GM12878 (cell line): ENCODE measurements around the gene JAG2. TPM values are rescaled to one million over a fixed set of nuclear protein-coding genes. Genes with fewer than 3 reads are reported as not detected.
A peak's percentile ranks its signal among the peaks of the same experiment; 100 is the strongest.

ENCODE experiments used
- ATAC-seq: fragments of 200-7000 bp; cut with Tn5 transposase; 3 replicates; pipeline ENCODE4 v1.9.1; 2020; ENCODE audit warnings: mild to moderate bottlenecking, moderate library complexity
- BruUV-seq: library from RNA; stranded (reverse); fragments of 400-500 nt; replicated peaks from 2 replicates; lab custom pipeline; 2021; lab: Mats Ljungman, UMichigan
- CTCF ChIA-PET: fragments of 300-600 bp; sonication (Branson Sonifier 250); formaldehyde crosslinking; extraction: SDS; loops from one replicate; lab custom pipeline; 2021; ENCODE audit warnings: inconsistent platforms; lab: Yijun Ruan, JAX
- POLR2A ChIA-PET: fragments of 350-600 bp; formaldehyde crosslinking; extraction: SDS; loops from one replicate; lab custom pipeline; 2021; ENCODE audit warnings: inconsistent platforms; lab: Charles Lee
- RAD21 ChIA-PET: fragments of 300-600 bp; sonication (Branson Sonifier 250); formaldehyde crosslinking; loops from one replicate; lab custom pipeline; 2023; ENCODE audit warnings: antibody characterized with exemption; ENCODE audit not compliant: unreplicated experiment; lab: Charles Lee
- SMC1A ChIA-PET: fragments of 300-600 bp; sonication (Branson Sonifier 250); formaldehyde crosslinking; loops from one replicate; lab custom pipeline; 2023; ENCODE audit not compliant: unreplicated experiment, uncharacterized antibody; lab: Charles Lee
- DNase-seq: peaks from one replicate; pipeline ENCODE4 v3.0.0-alpha.2; 2011; ENCODE audit warnings: low read depth, low spot score
- FAIRE-seq: peaks from 3 replicates; lab custom pipeline; 2011; peaks lifted over from hg19 to GRCh38; lab: Jason Lieb, UNC
- H2AFZ ChIP-seq: 2 replicates; pipeline ENCODE4 v1.6.0; 2011; ENCODE audit warnings: low read depth, low read length, control low read depth; ENCODE audit not compliant: control insufficient read depth
- H3K27ac ChIP-seq: 2 replicates; pipeline ENCODE4 v1.5.1; 2011; ENCODE audit warnings: control low read depth; ENCODE audit not compliant: control insufficient read depth, insufficient read depth
- H3K27me3 ChIP-seq, 2 experiments: replicated peaks in 1 of 2; 2 replicates each; pipeline versions ENCODE4 v1.6.0 to v1.6.1; 2011; ENCODE audit warnings: low read length in 1 of 2; ENCODE audit not compliant: control insufficient read depth in 2 of 2, insufficient read depth in 2 of 2
- H3K36me3 ChIP-seq, 2 experiments: 2 replicates each; pipeline ENCODE4 v1.5.1; 2011; ENCODE audit warnings: low read length in 1 of 2; ENCODE audit not compliant: control insufficient read depth in 2 of 2, insufficient read depth in 2 of 2
- H3K4me1 ChIP-seq: 2 replicates; pipeline ENCODE4 v1.6.1; 2011; ENCODE audit warnings: mild to moderate bottlenecking, low read length, moderate library complexity, mixed read lengths; ENCODE audit not compliant: control insufficient read depth, insufficient read depth
- H3K4me2 ChIP-seq: 2 replicates; pipeline ENCODE4 v1.6.0; 2011; ENCODE audit warnings: control low read depth; ENCODE audit not compliant: control insufficient read depth, insufficient read depth
- H3K4me3 ChIP-seq: fragments of 200-600 bp; sonication (generic); 2 replicates; pipeline ENCODE4 v1.5.1; 2016
- H3K79me2 ChIP-seq: 2 replicates; pipeline ENCODE4 v1.6.0; 2011; ENCODE audit warnings: low read length; ENCODE audit not compliant: control insufficient read depth, insufficient read depth
- H3K9ac ChIP-seq: 2 replicates; pipeline ENCODE4 v1.8.0; 2011; ENCODE audit warnings: low read length, control low read depth, mixed read lengths; ENCODE audit not compliant: control insufficient read depth, insufficient read depth
- H3K9me3 ChIP-seq: replicated peaks from 3 replicates; pipeline ENCODE4 v1.5.1; 2011; ENCODE audit warnings: mild to moderate bottlenecking, low read length; ENCODE audit not compliant: control insufficient read depth, insufficient read depth
- H4K20me1 ChIP-seq: 2 replicates; pipeline ENCODE4 v1.6.0; 2011; ENCODE audit not compliant: control insufficient read depth, insufficient read depth
- HDGF ChIP-seq: fragments of 450-650 bp; IDR thresholded peaks from 2 replicates; pipeline ENCODE4 v1.6.1; 2016; ENCODE audit warnings: antibody characterized with exemption
- MAX ChIP-seq: IDR thresholded peaks from 2 replicates; pipeline ENCODE4 v1.6.1; 2012; ENCODE audit warnings: low read depth, low read length, improper control_type of control experiment
- MEF2B ChIP-seq: fragments of 450-650 bp; IDR thresholded peaks from 2 replicates; pipeline ENCODE4 v1.6.1; 2018; ENCODE audit warnings: mild to moderate bottlenecking, moderate library complexity; ENCODE audit not compliant: partially characterized antibody, poor library complexity, severe bottlenecking
- RUNX3 ChIP-seq: IDR thresholded peaks from 2 replicates; pipeline ENCODE4 v1.6.1; 2012; ENCODE audit warnings: low read length, inconsistent platforms
- WGBS: methylation state at CpG from one replicate; pipeline ENCODE4 v1.1.6; 2016; ENCODE audit warnings: low lambda C conversion rate; ENCODE audit not compliant: insufficient replicate concordance, insufficient coverage; ENCODE audit errors: missing lambda C conversion rate; 5-methylcytosine and 5-hydroxymethylcytosine counted together
- in situ Hi-C: fragments of 300-500 bp; cut with MboI; formaldehyde crosslinking; loops from 9 replicates; pipeline ENCODE4 v1.14.3; 2018; ENCODE audit warnings: mixed read lengths
- intact Hi-C: fragments of 100-400 bp; cut with micrococcal nuclease; formaldehyde crosslinking; loops from one replicate; pipeline ENCODE4 v1.14.2; 2022; ENCODE audit not compliant: unreplicated experiment
- polyA plus RNA-seq, 11 experiments: library from polyadenylated mRNA; depleted of rRNA in 4 of 11; unstranded in 6 of 11; stranded (reverse) in 5 of 11; fragments of >200 nt; fragmentation: Nextera tagmentation in 4 of 11; fragmentation: Illumina TruSeq in 1 of 11; extraction: Ambion mirVana in 4 of 11; extraction: Trizol in 1 of 11; gene quantifications; 1 replicate in 1 of 11; 2 replicates in 10 of 11; pipeline versions ENCODE4 v1.2.1 to v1.2.3, GENCODE V29; 2011 to 2016; ENCODE audit warnings: inconsistent platforms in 2 of 11, missing spikeins in 2 of 11, low read depth in 1 of 11
- total RNA-seq, 4 experiments: library from RNA; depleted of rRNA in 3 of 4; stranded (reverse); fragments of >200 nt in 3 of 4; fragmentation: Illumina TruSeq in 1 of 4; extraction: Trizol in 1 of 4; gene quantifications; 2 replicates each; pipeline versions ENCODE4 v1.2.1 to v1.2.3, GENCODE V29; 2013 to 2021

JAG2 gene
- total and polyA plus RNA-seq, 10 of the 15 experiments (the other 5 are each of a cell fraction or from before 2014, with no cell fraction given), result 0.04 to 0.14 (median 0.06) TPM; not detected in 5

- TF ChIP-seq MAX, result no peak
- TF ChIP-seq MEF2B, result no peak
Observed at GRCh38 chr14:105216490-105217247, 48.1 kb upstream of the JAG2 start (continued).

DNA sequence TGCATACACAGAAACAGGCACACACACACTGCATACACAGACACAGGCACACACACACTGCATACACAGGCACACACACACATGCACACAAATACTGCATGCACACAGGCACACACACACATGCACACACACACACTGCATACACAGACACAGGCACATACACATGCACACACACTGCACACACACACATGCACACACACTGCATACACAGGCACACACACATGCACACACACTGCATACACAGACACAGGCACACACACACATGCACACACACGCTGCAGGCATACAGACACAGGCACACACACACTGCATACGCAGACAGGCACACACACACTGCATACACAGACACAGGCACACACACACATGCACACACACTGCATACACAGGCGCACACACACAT, 47.0 kb upstream of the JAG2 start:
- intact Hi-C loops (no loop called here), in situ Hi-C loops (no loop called here)
- no peak for FAIRE-seq
- peaks cover 0 to 24% of the 10 kb centered on the region in 2 experiments; a peak in 2 of 4 replicates for H3K36me3 ChIP-seq
- H3K4me3 ChIP-seq, result no peak overlapping the region
- ChIA-PET POLR2A (no interaction called here), CTCF (no interaction called here), SMC1A (no interaction called here), RAD21 (no interaction called here)
- H3K4me1 ChIP-seq, result no peaks in the 10 kb centered on the region
- H3K27me3 ChIP-seq, result no peaks in the 10 kb centered on the region
- no TSS peak for BruUV-seq
- DNase-seq, result no peak
- 73% methylated on average over 2 of the region's 3 CpGs for WGBS
- no peak overlapping the region for H2AFZ ChIP-seq
- no peaks in the 10 kb centered on the region for H3K79me2 ChIP-seq
- H3K4me2 ChIP-seq, result no peak overlapping the region
- TF ChIP-seq HDGF (0 out of 2 replicates have a peak, but pooled peaks have one; percentile 31), RUNX3 (no peak)
- no peaks in the 10 kb centered on the region for H4K20me1 ChIP-seq
- ATAC-seq, result no peak
- H3K9ac ChIP-seq, result no peak overlapping the region
- no peak overlapping the region for H3K27ac ChIP-seq
- no peaks in the 10 kb centered on the region for H3K9me3 ChIP-seq
